Aorta (tissue), 5 donors: ENCODE data around the gene CNTNAP4. TPM values are rescaled to one million over a fixed set of nuclear protein-coding genes. Genes with fewer than 3 reads are reported as not detected.

ENCODE experiments used
- ATAC-seq: fragments of 200-7000 bp; cut with Tn5 transposase; one replicate; pipeline ENCODE4 v1.9.1; 2022; ENCODE audit warnings: moderate library complexity; ENCODE audit not compliant: low FRiP score
- DNase-seq, 2 donors: peaks; one replicate each; pipeline ENCODE4 v3.0.0-alpha.2; 2020
- H3K27ac ChIP-seq, 2 donors: one replicate each; pipeline ENCODE4 v1.5.1; 2013; ENCODE audit warnings: low read length in 2 of 2, mild to moderate bottlenecking in 2 of 2, moderate library complexity in 2 of 2, control low read depth in 1 of 2, inconsistent platforms in 1 of 2, low read depth in 1 of 2
- H3K27me3 ChIP-seq, 2 donors: one replicate each; pipeline ENCODE4 v1.6.1; 2013; ENCODE audit warnings: control low read depth in 1 of 2, low read length in 1 of 2, mild to moderate bottlenecking in 1 of 2, moderate library complexity in 1 of 2; ENCODE audit not compliant: insufficient read depth in 2 of 2, control insufficient read depth in 1 of 2
- H3K36me3 ChIP-seq, 2 donors: one replicate each; pipeline ENCODE4 v1.6.1; 2013; ENCODE audit warnings: control low read depth in 1 of 2, low read length in 1 of 2, mild to moderate bottlenecking in 1 of 2; ENCODE audit not compliant: insufficient read depth in 2 of 2, control insufficient read depth in 1 of 2
- H3K4me1 ChIP-seq, 2 donors: one replicate each; pipeline ENCODE4 v1.6.1; 2013; ENCODE audit warnings: low read length in 2 of 2, control low read depth in 1 of 2, mild to moderate bottlenecking in 1 of 2, moderate library complexity in 1 of 2; ENCODE audit not compliant: insufficient read depth in 2 of 2, control insufficient read depth in 1 of 2
- H3K4me3 ChIP-seq, 2 donors: one replicate each; pipeline ENCODE4 v1.5.1; 2013; ENCODE audit warnings: low read length in 2 of 2, control low read depth in 1 of 2, mild to moderate bottlenecking in 1 of 2
- H3K9me3 ChIP-seq: one replicate; pipeline ENCODE4 v1.6.1; 2013; ENCODE audit warnings: mild to moderate bottlenecking, low read length; ENCODE audit not compliant: control insufficient read depth
- WGBS, 2 donors: extraction: QIAGEN DNeasy Blood & Tissue Kit; methylation state at CpG; one replicate each; pipeline ENCODE4 v1.1.7; 2013; 5-methylcytosine and 5-hydroxymethylcytosine counted together
- intact Hi-C, 2 donors: fragments of 100-400 bp; cut with DNase I; formaldehyde crosslinking; loops; one replicate each; pipeline versions ENCODE4 v1.14.2 to v1.15.0; 2022
- polyA plus RNA-seq, 2 donors: library from polyadenylated mRNA; stranded (reverse); fragments of 200-250 nt; gene quantifications; one replicate each; pipeline ENCODE4 v1.2.3, GENCODE V29; 2013
- total RNA-seq, 2 donors: library from RNA; stranded (reverse); fragmentation: NEBNext Ultra II Directional; extraction: Animal tissue kit (Norgen Biotek cat#: 25700); gene quantifications; one replicate each; pipeline ENCODE4 v1.2.1, GENCODE V29; 2021
- donor health status: healthy with polysubstance abuse.
- donor health status: Bipolar disorder and iron deficiency.
- donor health status: DM: no; HTN: no; CAD: no.
- donor health status: DM: no; HTN: no; CAD: no.
- donor health status: DM: yes; HTN: yes; CAD: no.

The CNTNAP4 gene
- total and polyA plus RNA-seq, 4 donors = not detected

DNA sequence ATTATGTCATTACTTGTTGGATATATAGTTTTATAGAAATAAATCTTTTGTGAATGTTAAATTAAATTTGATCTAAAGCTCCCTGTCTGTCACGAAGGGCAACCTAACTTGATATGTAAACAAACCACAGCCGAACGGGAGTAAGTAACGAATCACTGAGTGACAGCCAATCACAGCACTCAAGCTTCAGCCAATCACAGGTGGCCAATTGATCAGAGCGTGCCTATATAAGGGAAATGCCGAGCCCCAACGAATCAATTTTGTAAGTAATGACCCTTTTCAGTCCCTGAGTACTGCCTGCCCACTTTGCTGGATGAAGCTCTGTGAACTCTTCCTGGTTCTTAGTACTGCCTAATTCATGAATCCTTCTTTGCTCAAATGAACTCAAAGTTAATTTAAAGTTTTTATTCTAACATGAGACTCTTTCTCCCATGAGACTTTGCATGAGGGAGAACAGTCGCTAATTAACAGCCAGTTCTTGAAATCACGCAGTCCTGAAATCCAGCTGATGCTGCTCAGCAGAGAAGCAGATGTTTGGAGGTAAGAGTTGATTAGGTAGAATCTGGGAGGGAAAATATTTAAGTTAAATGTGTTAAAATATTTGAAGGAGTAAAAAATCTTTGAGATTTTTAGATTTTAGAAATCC is 302.2 kb downstream of the CNTNAP4 start:
- Histone ChIP-seq H3K4me3 (no peak overlapping the region), H3K4me1 (no peaks in the 10 kb centered on the region), H3K27me3 (no peaks in the 10 kb centered on the region), H3K9me3 (peaks cover 2% of the 10 kb centered on the region), H3K27ac (no peak overlapping the region), H3K36me3 (no peaks in the 10 kb centered on the region)
- 72 to 78% methylated on average over 9 of the region's 9 CpGs for WGBS, 2 donors
- DNase-seq (no peak), ATAC-seq (no peak)
- intact Hi-C loops = no loop called here

DNA sequence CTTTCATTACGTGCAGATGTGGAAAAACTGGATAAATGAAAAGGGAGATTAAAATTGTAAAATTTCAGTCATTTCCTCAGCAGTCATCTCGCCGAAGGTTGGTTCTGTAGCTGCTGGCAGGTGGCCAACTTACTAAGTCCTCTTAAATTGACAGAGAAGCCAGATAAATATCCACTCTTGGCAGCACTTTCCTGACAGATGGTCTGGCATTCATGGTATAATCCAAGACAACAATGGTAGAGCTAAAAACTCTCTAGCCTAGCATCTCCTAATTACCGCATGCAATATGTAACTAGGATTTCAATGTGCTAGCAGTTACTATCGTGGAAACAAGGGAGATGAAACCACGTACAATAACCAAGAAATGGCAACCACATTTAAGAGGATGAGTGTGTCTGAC is 306.3 kb downstream of the CNTNAP4 start:
- no peak overlapping the region for H3K27ac ChIP-seq
- ATAC-seq = no peak
- no peak overlapping the region for H3K4me3 ChIP-seq
- H3K27me3 ChIP-seq = no peaks in the 10 kb centered on the region
- no peaks in the 10 kb centered on the region for H3K4me1 ChIP-seq
- 27 to 33% methylated on average over 6 of the region's 6 CpGs for WGBS, 2 donors
- H3K9me3 ChIP-seq = peaks cover 2% of the 10 kb centered on the region
- no peaks in the 10 kb centered on the region for H3K36me3 ChIP-seq
- DNase-seq = no peak
- intact Hi-C loops = no loop called here

DNA sequence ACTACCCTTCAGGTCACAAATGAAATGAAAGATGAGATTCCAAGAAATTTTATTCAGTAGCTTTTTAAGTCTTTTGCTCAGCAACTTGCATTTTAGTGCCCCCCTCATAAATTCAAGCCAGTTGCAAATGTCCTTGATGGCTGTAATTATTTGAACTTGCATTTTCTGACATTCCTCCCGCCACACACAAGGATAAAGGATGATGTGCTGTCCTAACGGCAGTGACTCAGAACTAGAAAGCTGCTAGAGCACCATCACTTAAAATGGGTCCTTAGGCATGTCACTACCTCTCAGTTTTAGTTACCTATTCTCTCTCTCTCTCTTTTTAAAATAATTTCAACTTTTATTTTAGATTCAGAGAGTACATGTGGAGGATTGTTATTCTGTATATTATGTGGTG is 306.7 kb downstream of the CNTNAP4 start:
- Histone ChIP-seq H3K4me1 (no peaks in the 10 kb centered on the region), H3K27me3 (no peaks in the 10 kb centered on the region), H3K27ac (no peak overlapping the region), H3K36me3 (no peaks in the 10 kb centered on the region), H3K9me3 (peaks cover 2% of the 10 kb centered on the region), H3K4me3 (no peak overlapping the region)
- 43 to 51% methylated on average over 2 of the region's 2 CpGs for WGBS, 2 donors
- no peak for ATAC-seq
- intact Hi-C loops = no loop called here
- DNase-seq = no peak

DNA sequence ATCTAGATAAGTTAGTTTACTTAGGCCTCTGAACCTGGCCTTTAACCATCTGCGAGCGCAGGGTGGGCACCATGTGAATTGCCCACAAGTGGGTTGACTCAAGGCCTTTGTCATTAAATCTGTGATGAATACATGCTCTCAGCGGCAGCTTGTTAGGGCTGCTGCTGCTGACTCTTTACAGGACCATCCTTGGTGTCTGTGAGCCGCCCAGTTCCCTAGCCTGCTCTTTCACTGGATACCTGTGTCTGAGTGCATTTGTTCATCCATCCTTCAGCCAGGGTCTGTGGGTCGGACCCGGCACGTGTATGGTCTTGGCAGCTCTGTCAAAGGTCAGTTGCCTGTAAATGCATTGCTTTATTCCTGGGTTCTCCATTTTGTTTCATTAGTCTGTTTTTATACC is 321.3 kb downstream of the CNTNAP4 start:
- ATAC-seq (no peak), DNase-seq (no peak)
- WGBS, 2 donors = 83 to 88% methylated on average over 7 of the region's 7 CpGs
- Histone ChIP-seq H3K4me3 (no peak overlapping the region), H3K36me3 (no peaks in the 10 kb centered on the region), H3K27me3 (no peaks in the 10 kb centered on the region), H3K27ac (no peak overlapping the region), H3K9me3 (no peaks in the 10 kb centered on the region), H3K4me1 (no peaks in the 10 kb centered on the region)
- intact Hi-C loops = no loop called here

DNA sequence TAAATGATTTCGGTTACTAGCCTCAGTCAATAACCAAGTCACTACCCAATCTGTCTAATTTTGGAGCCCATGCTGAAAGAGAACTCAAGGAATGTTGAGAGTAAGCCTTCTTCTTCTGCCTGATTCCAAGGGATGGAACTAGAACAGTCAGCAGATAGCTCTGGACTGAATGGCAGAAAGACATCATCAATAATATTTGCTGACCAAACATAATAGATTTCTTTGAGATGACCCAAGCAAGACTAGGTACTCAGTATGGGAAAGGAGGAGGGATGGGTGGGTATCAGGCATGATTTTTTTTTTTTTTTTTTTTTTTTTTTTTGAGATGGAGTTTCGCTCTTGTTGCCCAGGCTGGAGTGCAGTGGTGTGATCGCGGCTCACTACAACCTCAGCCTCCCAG is 330.1 kb downstream of the CNTNAP4 start:
- intact Hi-C loops = no loop called here
- no peaks in the 10 kb centered on the region for H3K27me3 ChIP-seq
- no peaks in the 10 kb centered on the region for H3K36me3 ChIP-seq
- no peaks in the 10 kb centered on the region for H3K4me1 ChIP-seq
- DNase-seq (no peak), ATAC-seq (no peak)
- no peak overlapping the region for H3K27ac ChIP-seq
- no peaks in the 10 kb centered on the region for H3K9me3 ChIP-seq
- 97 to 98% methylated on average over 3 to 4 of the region's 4 CpGs for WGBS, 2 donors
- no peak overlapping the region for H3K4me3 ChIP-seq
